Sigmoid colon (tissue), 7 donors: ENCODE measurements around the gene DYNLT2B. TPM values are rescaled to one million over a fixed set of nuclear protein-coding genes. Genes with fewer than 3 reads are reported as not detected.
"Not testable (repeated sequence)": the region's sequence is repeated elsewhere in the genome, so short reads cannot be mapped to it uniquely, and the experiment has no call there.

Source experiments
- DNase-seq: peaks from one replicate; pipeline ENCODE4 v3.0.0-alpha.2; 2019
- H3K27ac ChIP-seq, 4 donors: fragments of 200-600 bp; sonication (generic); one replicate each; pipeline ENCODE4 v1.5.1; 2016 to 2019; ENCODE audit warnings: mild to moderate bottlenecking in 1 of 4
- H3K27me3 ChIP-seq, 3 donors: fragments of 200-600 bp; sonication (generic); one replicate each; pipeline ENCODE4 v1.5.1; 2019; ENCODE audit warnings: mild to moderate bottlenecking in 1 of 3
- H3K36me3 ChIP-seq, 4 donors: fragments of 200-600 bp; sonication (generic); one replicate each; pipeline ENCODE4 v1.5.1; 2016 to 2019
- H3K4me1 ChIP-seq, 4 donors: fragments of 200-600 bp; sonication (generic); one replicate each; pipeline ENCODE4 v1.5.1; 2017 to 2019
- H3K4me3 ChIP-seq, 4 donors: fragments of 200-600 bp; sonication (generic); one replicate each; pipeline ENCODE4 v1.5.1; 2017 to 2019; ENCODE audit warnings: mild to moderate bottlenecking in 2 of 4, moderate library complexity in 1 of 4
- H3K9me3 ChIP-seq, 4 donors: fragments of 200-600 bp in 3 of 4; sonication (generic) in 3 of 4; one replicate each; pipeline versions ENCODE4 v1.5.1 to v1.6.1; 2013 to 2019
- EP300 ChIP-seq, 4 donors: sonication (generic); formaldehyde crosslinking; IDR thresholded peaks; one replicate each; pipeline ENCODE4 v1.6.1; 2017; ENCODE audit warnings: antibody characterized with exemption in 4 of 4
- POLR2A ChIP-seq, 2 donors: fragments of 450-650 bp; IDR thresholded peaks; one replicate each; pipeline ENCODE4 v1.6.1; 2016; ENCODE audit warnings: antibody characterized with exemption in 2 of 2, mild to moderate bottlenecking in 2 of 2, moderate library complexity in 2 of 2
- POLR2AphosphoS5 ChIP-seq, 4 donors: sonication (generic); formaldehyde crosslinking; IDR thresholded peaks; one replicate each; pipeline ENCODE4 v1.6.1; 2017; ENCODE audit warnings: antibody characterized with exemption in 4 of 4
- WGBS, 2 donors: extraction: QIAGEN DNeasy Blood & Tissue Kit; methylation state at CpG; one replicate each; pipeline ENCODE4 v1.1.7; 2013; 5-methylcytosine and 5-hydroxymethylcytosine counted together
- intact Hi-C: fragments of 100-400 bp; cut with DNase I; formaldehyde crosslinking; loops from one replicate; pipeline ENCODE4 v1.15.1; 2023
- polyA plus RNA-seq, 3 donors: library from polyadenylated mRNA; stranded (reverse); fragments of 200-250 nt; gene quantifications; one replicate each; pipeline ENCODE4 v1.2.3, GENCODE V29; 2013
- total RNA-seq, 4 donors: library from RNA; depleted of rRNA; stranded (reverse); fragments of >200 nt; gene quantifications; one replicate each; pipeline ENCODE4 v1.1.0, GENCODE V29; 2016
- TF ChIP-seq, protein P1 (sequence below), 4 experiments: fragments of 450-650 bp in 3 of 4; fragments of 200-600 bp in 1 of 4; IDR thresholded peaks; one replicate each; pipeline ENCODE4 v1.5.1; 2016 to 2019; ENCODE audit warnings: antibody characterized with exemption in 4 of 4, mild to moderate bottlenecking in 3 of 4, moderate library complexity in 2 of 4
- donor health status: healthy with polysubstance abuse.
- donor health status: Bipolar disorder and iron deficiency.
- donor health status: healthy.

DYNLT2B gene
- total and polyA plus RNA-seq, 7 donors = 3.9 to 17.8 (median 11.5) TPM

DNA sequence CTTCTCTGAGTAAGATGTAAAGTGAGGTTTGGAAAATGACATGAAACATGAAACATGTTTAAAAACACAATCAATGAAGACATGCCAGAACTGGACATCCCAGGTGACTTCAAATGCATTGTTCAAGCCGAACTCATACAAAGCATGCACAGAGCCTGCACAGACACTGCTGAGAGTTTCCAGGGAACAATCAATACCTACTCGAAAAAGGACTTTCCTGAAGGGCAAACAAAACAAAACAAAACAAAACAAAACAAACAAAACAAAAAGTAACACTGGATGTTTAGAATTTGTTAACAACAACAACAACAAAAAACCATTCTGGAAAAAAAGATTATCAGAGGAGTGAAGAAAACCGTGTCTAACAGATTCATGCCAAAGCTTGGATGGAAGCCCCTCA lies 30.7 kb upstream of the DYNLT2B start:
- TF ChIP-seq, protein P1, sequence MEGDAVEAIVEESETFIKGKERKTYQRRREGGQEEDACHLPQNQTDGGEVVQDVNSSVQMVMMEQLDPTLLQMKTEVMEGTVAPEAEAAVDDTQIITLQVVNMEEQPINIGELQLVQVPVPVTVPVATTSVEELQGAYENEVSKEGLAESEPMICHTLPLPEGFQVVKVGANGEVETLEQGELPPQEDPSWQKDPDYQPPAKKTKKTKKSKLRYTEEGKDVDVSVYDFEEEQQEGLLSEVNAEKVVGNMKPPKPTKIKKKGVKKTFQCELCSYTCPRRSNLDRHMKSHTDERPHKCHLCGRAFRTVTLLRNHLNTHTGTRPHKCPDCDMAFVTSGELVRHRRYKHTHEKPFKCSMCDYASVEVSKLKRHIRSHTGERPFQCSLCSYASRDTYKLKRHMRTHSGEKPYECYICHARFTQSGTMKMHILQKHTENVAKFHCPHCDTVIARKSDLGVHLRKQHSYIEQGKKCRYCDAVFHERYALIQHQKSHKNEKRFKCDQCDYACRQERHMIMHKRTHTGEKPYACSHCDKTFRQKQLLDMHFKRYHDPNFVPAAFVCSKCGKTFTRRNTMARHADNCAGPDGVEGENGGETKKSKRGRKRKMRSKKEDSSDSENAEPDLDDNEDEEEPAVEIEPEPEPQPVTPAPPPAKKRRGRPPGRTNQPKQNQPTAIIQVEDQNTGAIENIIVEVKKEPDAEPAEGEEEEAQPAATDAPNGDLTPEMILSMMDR (IDR thresholded peaks at IDR 0.05) = no peak
- no peak for TF ChIP-seq EP300 (IDR thresholded peaks at IDR 0.05)
- TF ChIP-seq POLR2A (IDR thresholded peaks at IDR 0.05) = no peak
- TF ChIP-seq POLR2AphosphoS5 (IDR thresholded peaks at IDR 0.05) = no peak
- H3K27me3 ChIP-seq = no peaks in the 10 kb centered on the region
- intact Hi-C loops = no loop called here
- H3K9me3 ChIP-seq = no peaks in the 10 kb centered on the region
- no peaks in the 10 kb centered on the region for H3K4me1 ChIP-seq
- H3K27ac ChIP-seq = no peak overlapping the region
- WGBS, 2 donors = 93 to 95% methylated on average over 3 of the region's 3 CpGs
- no peak overlapping the region for H3K4me3 ChIP-seq
- no peak for DNase-seq
- peaks cover 0 to 15% (median 2%) of the 10 kb centered on the region in 4 donors for H3K36me3 ChIP-seq

DNA sequence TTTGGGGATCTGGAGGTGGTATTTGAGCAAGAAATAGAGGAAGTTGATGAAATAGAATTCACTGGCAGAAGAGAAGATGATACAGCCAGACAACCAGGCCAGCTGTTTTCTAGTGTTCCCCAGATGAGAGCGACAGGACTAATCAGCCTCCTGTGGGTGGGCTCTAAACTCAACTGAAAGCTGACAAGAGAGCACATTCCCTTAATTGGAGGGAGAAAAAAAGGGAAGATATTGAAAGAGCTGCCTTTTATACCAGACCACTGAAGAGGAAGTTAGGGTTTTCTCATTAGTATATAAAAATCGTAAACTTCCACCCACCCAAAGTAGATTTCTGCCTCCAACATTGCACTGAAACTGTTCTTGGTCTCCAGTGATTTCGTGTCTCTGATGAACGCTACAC lies 26.6 kb upstream of the DYNLT2B start:
- Histone ChIP-seq H3K27ac (no peak overlapping the region), H3K4me1 (no peaks in the 10 kb centered on the region), H3K9me3 (no peaks in the 10 kb centered on the region), H3K36me3 (peaks cover 0 to 14% (median 0%) of the 10 kb centered on the region in 4 donors), H3K27me3 (peaks cover 0 to 4% (median 0%) of the 10 kb centered on the region in 3 donors), H3K4me3 (no peak overlapping the region)
- TF ChIP-seq, protein P1 (IDR thresholded peaks at IDR 0.05) = no peak
- TF ChIP-seq EP300 (IDR thresholded peaks at IDR 0.05) (no peak), POLR2A (IDR thresholded peaks at IDR 0.05) (no peak), POLR2AphosphoS5 (IDR thresholded peaks at IDR 0.05) (no peak)
- WGBS, 2 donors = 46 to 78% methylated on average over 4 of the region's 4 CpGs
- intact Hi-C loops = no loop called here
- no peak for DNase-seq

DNA sequence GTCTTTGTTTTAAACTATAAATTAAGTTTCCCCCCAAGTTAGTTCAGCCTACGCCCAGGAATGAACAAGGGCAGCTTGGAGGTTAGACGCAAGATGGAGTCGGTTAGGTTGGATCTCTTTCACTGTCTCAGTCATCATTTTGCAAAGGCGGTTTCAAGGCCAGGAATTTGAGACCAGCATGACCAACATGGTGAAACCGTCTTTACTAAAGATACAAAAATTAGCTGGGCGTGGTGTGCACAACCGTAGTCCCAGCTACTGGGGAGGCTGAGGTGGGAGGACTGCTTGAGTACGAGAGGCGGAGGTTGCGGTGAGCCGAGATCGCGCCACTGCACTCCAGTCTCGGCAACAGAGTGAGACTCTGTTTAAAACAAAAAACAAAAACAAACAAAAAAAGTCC lies 25.9 kb upstream of the DYNLT2B start:
- H3K4me1 ChIP-seq, H3K4me3 ChIP-seq, H3K27ac ChIP-seq, H3K9me3 ChIP-seq, DNase-seq, intact Hi-C loops, H3K27me3 ChIP-seq: not testable (repeated sequence)
- 91 to 95% methylated on average over 13 of the region's 14 CpGs for WGBS, 2 donors
- H3K36me3 ChIP-seq = peaks cover 0 to 14% (median 0%) of the 10 kb centered on the region in 4 donors

DNA sequence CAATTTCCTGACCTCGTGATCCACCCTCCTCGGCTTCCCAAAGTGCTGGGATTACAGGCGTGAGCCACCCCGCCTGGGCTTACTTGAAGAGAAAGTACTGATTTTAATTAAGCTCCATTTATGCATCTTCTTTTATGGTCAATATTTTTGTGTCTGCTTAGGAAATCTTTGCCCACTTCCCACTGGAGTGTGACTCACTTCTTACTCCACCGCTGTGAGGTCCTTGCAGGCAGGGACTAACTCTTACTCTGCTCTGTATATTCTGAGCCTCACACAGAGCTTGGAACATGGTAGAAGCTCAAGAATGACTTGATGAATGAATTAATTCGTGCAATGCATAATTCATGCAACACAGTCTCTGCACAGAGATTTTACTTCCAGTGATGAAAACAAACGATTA lies 23.1 kb upstream of the DYNLT2B start:
- H3K27me3 ChIP-seq = peaks cover 0 to 6% (median 0%) of the 10 kb centered on the region in 3 donors
- H3K36me3 ChIP-seq = peaks cover 0 to 5% (median 0%) of the 10 kb centered on the region in 4 donors
- H3K27ac ChIP-seq = no peak overlapping the region
- TF ChIP-seq POLR2A (IDR thresholded peaks at IDR 0.05) (no peak), EP300 (IDR thresholded peaks at IDR 0.05) (no peak), POLR2AphosphoS5 (IDR thresholded peaks at IDR 0.05) (no peak)
- TF ChIP-seq, protein P1 (IDR thresholded peaks at IDR 0.05) = no peak
- no peak for DNase-seq
- 86 to 90% methylated on average over 7 of the region's 7 CpGs for WGBS, 2 donors
- H3K4me3 ChIP-seq = no peak overlapping the region
- H3K9me3 ChIP-seq = no peaks in the 10 kb centered on the region
- intact Hi-C loops = no loop called here
- H3K4me1 ChIP-seq = no peaks in the 10 kb centered on the region

DNA sequence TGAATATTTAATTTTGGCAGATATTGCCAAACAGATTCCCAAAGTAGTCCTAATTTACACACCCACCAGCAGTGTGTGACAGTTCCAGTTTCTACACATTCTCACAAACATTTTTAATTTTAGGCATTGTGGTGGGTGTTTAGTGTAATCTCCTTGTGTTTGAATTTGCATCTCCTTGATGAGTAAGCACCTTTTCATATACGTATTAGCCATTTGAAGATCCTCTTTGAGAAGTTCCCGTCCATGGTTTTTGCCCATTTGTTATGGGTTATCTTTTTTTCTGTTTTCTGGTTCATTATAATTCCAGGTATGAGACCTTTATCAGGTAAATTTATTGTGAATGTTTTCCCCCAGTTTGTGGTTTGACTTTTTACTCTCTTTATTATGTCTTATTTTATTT lies 22.4 kb upstream of the DYNLT2B start:
- H3K36me3 ChIP-seq = peaks cover 0 to under 1% (median 0%) of the 10 kb centered on the region in 4 donors
- no peak overlapping the region for H3K4me3 ChIP-seq
- TF ChIP-seq, protein P1 (IDR thresholded peaks at IDR 0.05) = no peak
- no peak for TF ChIP-seq EP300 (IDR thresholded peaks at IDR 0.05)
- TF ChIP-seq POLR2A (IDR thresholded peaks at IDR 0.05) = no peak
- no peak for TF ChIP-seq POLR2AphosphoS5 (IDR thresholded peaks at IDR 0.05)
- WGBS, 2 donors = 72 to 79% methylated on average over 2 of the region's 2 CpGs
- H3K9me3 ChIP-seq = no peaks in the 10 kb centered on the region
- peaks cover 0 to 9% (median 0%) of the 10 kb centered on the region in 3 donors for H3K27me3 ChIP-seq
- no peaks in the 10 kb centered on the region for H3K4me1 ChIP-seq
- no peak for DNase-seq
- H3K27ac ChIP-seq = no peak overlapping the region
- intact Hi-C loops = no loop called here
